ES-I3 (cell line): ENCODE results near the gene PDZRN3.

ENCODE experiments used
- H3K36me3 ChIP-seq: 2 replicates; pipeline ENCODE4 v1.6.1; 2013; ENCODE audit warnings: mild to moderate bottlenecking, low read length, control low read depth, moderate library complexity; ENCODE audit not compliant: insufficient read depth
- H3K4me1 ChIP-seq: 2 replicates; pipeline ENCODE4 v1.6.1; 2013; ENCODE audit warnings: mild to moderate bottlenecking, control low read depth, low read length; ENCODE audit not compliant: insufficient read depth
- H3K9ac ChIP-seq: 2 replicates; pipeline ENCODE4 v1.6.1; 2013; ENCODE audit warnings: low read depth, mild to moderate bottlenecking, low read length, moderate library complexity
- H3K9me3 ChIP-seq: 2 replicates; pipeline ENCODE4 v1.6.1; 2013; ENCODE audit warnings: mild to moderate bottlenecking, low read length, moderate library complexity; ENCODE audit not compliant: control insufficient read depth, insufficient read depth

PDZRN3 gene

GRCh38 chr3:73549051-73549600, 75.6 kb downstream of the PDZRN3 start:
- H3K4me1 ChIP-seq, result peaks cover 9% of the 10 kb centered on the region; the same call in 1 of the 2 replicates
- H3K36me3 ChIP-seq, result no peaks in the 10 kb centered on the region
- no peak overlapping the region for H3K9ac ChIP-seq
- no peaks in the 10 kb centered on the region for H3K9me3 ChIP-seq

- Histone ChIP-seq H3K36me3 (no peaks in the 10 kb centered on the region), H3K4me1 (peaks cover 9% of the 10 kb centered on the region; the same call in 1 of the 2 replicates), H3K9ac (no peak overlapping the region), H3K9me3 (no peaks in the 10 kb centered on the region)
Measured at GRCh38 chr3:73548436-73548835, 76.3 kb downstream of the PDZRN3 start.

GRCh38 chr3:73547427-73548248, 77.1 kb downstream of the PDZRN3 start:
- H3K9ac ChIP-seq, result no peak overlapping the region
- peaks cover 9% of the 10 kb centered on the region; the same call in 1 of the 2 replicates for H3K4me1 ChIP-seq
- no peaks in the 10 kb centered on the region for H3K9me3 ChIP-seq
- H3K36me3 ChIP-seq, result no peaks in the 10 kb centered on the region

- no peak overlapping the region for H3K9ac ChIP-seq
- H3K9me3 ChIP-seq, result no peaks in the 10 kb centered on the region
- peaks cover 9% of the 10 kb centered on the region; the same call in 1 of the 2 replicates for H3K4me1 ChIP-seq
- H3K36me3 ChIP-seq, result no peaks in the 10 kb centered on the region
Measured at GRCh38 chr3:73546961-73547360, 77.8 kb downstream of the PDZRN3 start.

- peaks cover 9% of the 10 kb centered on the region; the same call in 1 of the 2 replicates for H3K4me1 ChIP-seq
- H3K36me3 ChIP-seq, result no peaks in the 10 kb centered on the region
- no peak overlapping the region for H3K9ac ChIP-seq
- H3K9me3 ChIP-seq, result no peaks in the 10 kb centered on the region
Measured at GRCh38 chr3:73543412-73543811, 81.3 kb downstream of the PDZRN3 start.

GRCh38 chr3:73542136-73542535, 82.6 kb downstream of the PDZRN3 start:
- no peaks in the 10 kb centered on the region for H3K9me3 ChIP-seq
- H3K9ac ChIP-seq, result no peak overlapping the region

GRCh38 chr3:73540969-73541740, 83.6 kb downstream of the PDZRN3 start:
- H3K9me3 ChIP-seq, result no peaks in the 10 kb centered on the region
- no peaks in the 10 kb centered on the region for H3K4me1 ChIP-seq
- H3K36me3 ChIP-seq, result no peaks in the 10 kb centered on the region
- H3K9ac ChIP-seq, result no peak overlapping the region

More at GRCh38 chr3:73542136-73542535, 82.6 kb downstream of the PDZRN3 start:
- H3K4me1 ChIP-seq, result no peaks in the 10 kb centered on the region
- H3K36me3 ChIP-seq, result no peaks in the 10 kb centered on the region

- Histone ChIP-seq H3K9me3 (no peaks in the 10 kb centered on the region), H3K9ac (no peak overlapping the region), H3K36me3 (no peaks in the 10 kb centered on the region), H3K4me1 (no peaks in the 10 kb centered on the region)
Measured at GRCh38 chr3:73538486-73538885, 86.3 kb downstream of the PDZRN3 start.

GRCh38 chr3:73536952-73537351, 87.8 kb downstream of the PDZRN3 start:
- Histone ChIP-seq H3K36me3 (no peaks in the 10 kb centered on the region), H3K9ac (no peak overlapping the region), H3K4me1 (no peaks in the 10 kb centered on the region), H3K9me3 (no peaks in the 10 kb centered on the region)

GRCh38 chr3:73536336-73536895, 88.3 kb downstream of the PDZRN3 start:
- Histone ChIP-seq H3K36me3 (no peaks in the 10 kb centered on the region), H3K4me1 (no peaks in the 10 kb centered on the region)

GRCh38 chr3:73535931-73536330, 88.8 kb downstream of the PDZRN3 start:
- no peak overlapping the region for H3K9ac ChIP-seq
- no peaks in the 10 kb centered on the region for H3K9me3 ChIP-seq
- H3K36me3 ChIP-seq, result no peaks in the 10 kb centered on the region
- no peaks in the 10 kb centered on the region for H3K4me1 ChIP-seq

More at GRCh38 chr3:73536336-73536895, 88.3 kb downstream of the PDZRN3 start:
- no peaks in the 10 kb centered on the region for H3K9me3 ChIP-seq
- no peak overlapping the region for H3K9ac ChIP-seq

- Histone ChIP-seq H3K4me1 (no peaks in the 10 kb centered on the region), H3K36me3 (no peaks in the 10 kb centered on the region), H3K9ac (no peak overlapping the region), H3K9me3 (no peaks in the 10 kb centered on the region)
Measured at GRCh38 chr3:73535137-73535536, 89.6 kb downstream of the PDZRN3 start.

GRCh38 chr3:73530022-73530396, 94.7 kb downstream of the PDZRN3 start:
- no peaks in the 10 kb centered on the region for H3K9me3 ChIP-seq
- H3K4me1 ChIP-seq, result no peaks in the 10 kb centered on the region
- H3K9ac ChIP-seq, result no peak overlapping the region
- no peaks in the 10 kb centered on the region for H3K36me3 ChIP-seq

GRCh38 chr3:73529308-73530021, 95.3 kb downstream of the PDZRN3 start:
- H3K9ac ChIP-seq, result no peak overlapping the region
- H3K4me1 ChIP-seq, result no peaks in the 10 kb centered on the region
- H3K9me3 ChIP-seq, result no peaks in the 10 kb centered on the region
- H3K36me3 ChIP-seq, result no peaks in the 10 kb centered on the region
